GM19099 (cell line): ENCODE measurements around the gene NTHL1.

Source experiments
- POLR2A ChIP-seq: IDR thresholded peaks from 3 replicates; pipeline ENCODE4 v1.6.1; 2011; ENCODE audit warnings: low read depth; ENCODE audit not compliant: insufficient read length; ENCODE audit errors: extremely low read depth

The NTHL1 gene

GRCh38 chr16:2047330-2048115 is at the start of gene NTHL1, which contains the start of gene TSC2:
Gene NTHL1 (minus strand): TSS chr16:2047834. CDS start chr16:2047823, 11 bp downstream.
Gene TSC2 (plus strand): TSS chr16:2047985. CDS start chr16:2048616, 631 bp downstream.
- peak; percentile 77 for TF ChIP-seq POLR2A

- no peak for TF ChIP-seq POLR2A
Observed at GRCh38 chr16:2096853-2097595, 49.4 kb upstream of the NTHL1 start.

- TF ChIP-seq POLR2A = no peak
Observed at GRCh38 chr16:2095918-2096582, 48.4 kb upstream of the NTHL1 start.

- no peak for TF ChIP-seq POLR2A
Observed at GRCh38 chr16:2095315-2095853, 47.8 kb upstream of the NTHL1 start.

- no peak for TF ChIP-seq POLR2A
Observed at GRCh38 chr16:2093793-2094192, 46.2 kb upstream of the NTHL1 start.

- no peak for TF ChIP-seq POLR2A
Observed at GRCh38 chr16:2092866-2093265, 45.2 kb upstream of the NTHL1 start.

GRCh38 chr16:2092256-2092620 is 44.6 kb upstream of the NTHL1 start:
- no peak for TF ChIP-seq POLR2A

- TF ChIP-seq POLR2A = no peak
Observed at GRCh38 chr16:2091547-2092255, 44.1 kb upstream of the NTHL1 start.

- no peak for TF ChIP-seq POLR2A
Observed at GRCh38 chr16:2090777-2091546, 43.3 kb upstream of the NTHL1 start.

- no peak for TF ChIP-seq POLR2A
Observed at GRCh38 chr16:2090481-2090776, 42.8 kb upstream of the NTHL1 start.

- TF ChIP-seq POLR2A = no peak
Observed at GRCh38 chr16:2089706-2090480, 42.3 kb upstream of the NTHL1 start.

- no peak for TF ChIP-seq POLR2A
Observed at GRCh38 chr16:2088759-2089358, 41.2 kb upstream of the NTHL1 start.
